Measurements from ENCODE around the gene NR6A1.

DNA sequence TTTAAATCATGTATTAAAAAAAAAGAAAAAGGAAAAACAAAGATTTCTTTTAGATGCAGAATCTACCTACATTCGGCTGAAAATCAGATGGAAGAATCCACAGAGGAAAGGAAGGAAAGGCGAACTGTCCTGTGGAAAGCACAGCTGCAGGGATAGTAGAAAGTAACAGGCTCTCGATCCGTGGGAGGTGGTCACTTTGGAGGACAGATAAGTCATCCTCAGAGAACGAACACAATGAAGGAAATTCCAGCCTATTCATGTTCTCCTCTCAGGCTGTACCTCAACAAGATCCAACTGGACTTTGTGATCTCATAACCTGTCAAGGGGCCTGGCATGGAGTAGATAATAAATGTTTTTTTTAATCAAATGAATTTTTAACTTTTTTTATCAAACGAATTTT lies 72.8 kb downstream of the NR6A1 start:
- TF ChIP-seq ZBTB8A (CRISPR knock-in tag; IDR thresholded peaks at IDR 0.05; ENCODE audit: borderline replicate concordance, low read depth) (no peak), WIZ (CRISPR knock-in tag; IDR thresholded peaks at IDR 0.05) (no peak), TAF1 (CRISPR knock-in tag; IDR thresholded peaks at IDR 0.05) (no peak), POLR2AphosphoS5 (IDR thresholded peaks at IDR 0.05; ENCODE audit: low read depth, low read length) (no peak), ZSCAN21 (CRISPR knock-in tag; IDR thresholded peaks at IDR 0.05; ENCODE audit: borderline replicate concordance) (no peak), ZNF652 (CRISPR knock-in tag; IDR thresholded peaks at IDR 0.05; ENCODE audit: borderline replicate concordance, low read depth) (no peak)
- TF ChIP-seq, protein P1, sequence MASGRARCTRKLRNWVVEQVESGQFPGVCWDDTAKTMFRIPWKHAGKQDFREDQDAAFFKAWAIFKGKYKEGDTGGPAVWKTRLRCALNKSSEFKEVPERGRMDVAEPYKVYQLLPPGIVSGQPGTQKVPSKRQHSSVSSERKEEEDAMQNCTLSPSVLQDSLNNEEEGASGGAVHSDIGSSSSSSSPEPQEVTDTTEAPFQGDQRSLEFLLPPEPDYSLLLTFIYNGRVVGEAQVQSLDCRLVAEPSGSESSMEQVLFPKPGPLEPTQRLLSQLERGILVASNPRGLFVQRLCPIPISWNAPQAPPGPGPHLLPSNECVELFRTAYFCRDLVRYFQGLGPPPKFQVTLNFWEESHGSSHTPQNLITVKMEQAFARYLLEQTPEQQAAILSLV (CRISPR knock-in tag; IDR thresholded peaks at IDR 0.05; ENCODE audit: borderline replicate concordance) = no peak
- TF ChIP-seq, protein P2, sequence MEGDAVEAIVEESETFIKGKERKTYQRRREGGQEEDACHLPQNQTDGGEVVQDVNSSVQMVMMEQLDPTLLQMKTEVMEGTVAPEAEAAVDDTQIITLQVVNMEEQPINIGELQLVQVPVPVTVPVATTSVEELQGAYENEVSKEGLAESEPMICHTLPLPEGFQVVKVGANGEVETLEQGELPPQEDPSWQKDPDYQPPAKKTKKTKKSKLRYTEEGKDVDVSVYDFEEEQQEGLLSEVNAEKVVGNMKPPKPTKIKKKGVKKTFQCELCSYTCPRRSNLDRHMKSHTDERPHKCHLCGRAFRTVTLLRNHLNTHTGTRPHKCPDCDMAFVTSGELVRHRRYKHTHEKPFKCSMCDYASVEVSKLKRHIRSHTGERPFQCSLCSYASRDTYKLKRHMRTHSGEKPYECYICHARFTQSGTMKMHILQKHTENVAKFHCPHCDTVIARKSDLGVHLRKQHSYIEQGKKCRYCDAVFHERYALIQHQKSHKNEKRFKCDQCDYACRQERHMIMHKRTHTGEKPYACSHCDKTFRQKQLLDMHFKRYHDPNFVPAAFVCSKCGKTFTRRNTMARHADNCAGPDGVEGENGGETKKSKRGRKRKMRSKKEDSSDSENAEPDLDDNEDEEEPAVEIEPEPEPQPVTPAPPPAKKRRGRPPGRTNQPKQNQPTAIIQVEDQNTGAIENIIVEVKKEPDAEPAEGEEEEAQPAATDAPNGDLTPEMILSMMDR (CRISPR knock-in tag; IDR thresholded peaks at IDR 0.05) = no peak
